IMR-90 (cell line): ENCODE results near the gene CYB5R3. TPM values are rescaled to one million over a fixed set of nuclear protein-coding genes. Genes with fewer than 3 reads are reported as not detected.

Experiments used
- ATAC-seq: fragments of 200-7000 bp; cut with Tn5 transposase; 2 replicates; pipeline ENCODE4 v1.9.1; 2020; ENCODE audit warnings: low read depth, mild to moderate bottlenecking, moderate library complexity
- BruUV-seq: library from RNA; stranded (reverse); fragments of 400-500 nt; replicated peaks from 2 replicates; lab custom pipeline; 2021; lab: Mats Ljungman, UMichigan
- CTCF ChIA-PET: fragments of 300-600 bp; formaldehyde crosslinking; extraction: SDS; loops from one replicate; lab custom pipeline; 2021; ENCODE audit warnings: antibody characterized with exemption; lab: Yijun Ruan, JAX
- POLR2A ChIA-PET: fragments of 300-600 bp; sonication (Branson Sonifier 250); formaldehyde crosslinking; loops from one replicate; lab custom pipeline; 2022; ENCODE audit warnings: antibody characterized with exemption; ENCODE audit not compliant: unreplicated experiment; lab: Charles Lee
- DNase-seq: peaks from one replicate; pipeline ENCODE4 v3.0.0; 2013
- H2AFZ ChIP-seq: replicated peaks from 2 replicates; pipeline ENCODE3; 2013; ENCODE audit warnings: low read length, mild to moderate bottlenecking; ENCODE audit not compliant: poor library complexity
- H2AK5ac ChIP-seq: 2 replicates; pipeline ENCODE4 v1.6.1; 2013; ENCODE audit warnings: low read depth, low read length, inconsistent platforms
- H2AK9ac ChIP-seq: replicated peaks from 2 replicates; pipeline ENCODE3; 2013; ENCODE audit warnings: mild to moderate bottlenecking, low read depth, low read length, moderate library complexity; ENCODE audit not compliant: poor library complexity
- H2BK120ac ChIP-seq: 2 replicates; pipeline ENCODE4 v1.6.1; 2013; ENCODE audit warnings: low read depth, low read length, inconsistent platforms
- H2BK15ac ChIP-seq: 3 replicates; pipeline ENCODE4 v1.6.1; 2013; ENCODE audit warnings: low read depth, low read length, inconsistent platforms
- H2BK20ac ChIP-seq: 2 replicates; pipeline ENCODE4 v1.6.1; 2013; ENCODE audit warnings: low read depth, mild to moderate bottlenecking, inconsistent platforms, low read length, moderate library complexity
- H2BK5ac ChIP-seq: 2 replicates; pipeline ENCODE4 v1.6.1; 2013; ENCODE audit warnings: mild to moderate bottlenecking, low read depth, low read length, inconsistent platforms; ENCODE audit not compliant: poor library complexity, severe bottlenecking
- H3K14ac ChIP-seq: replicated peaks from 2 replicates; pipeline ENCODE4 v1.6.1; 2013; ENCODE audit warnings: low read depth, low read length, inconsistent platforms
- H3K18ac ChIP-seq: 2 replicates; pipeline ENCODE4 v1.6.1; 2013; ENCODE audit warnings: low read depth, low read length, control low read depth
- H3K23ac ChIP-seq: 2 replicates; pipeline ENCODE4 v1.6.1; 2013; ENCODE audit warnings: low read depth, low read length, inconsistent platforms
- H3K27ac ChIP-seq: 2 replicates; pipeline ENCODE4 v1.5.1; 2013; ENCODE audit warnings: mild to moderate bottlenecking, control low read depth, low read length; ENCODE audit not compliant: insufficient read depth
- H3K27me3 ChIP-seq: 2 replicates; pipeline ENCODE4 v1.6.1; 2013; ENCODE audit warnings: low read length; ENCODE audit not compliant: control insufficient read depth, insufficient read depth
- H3K36me3 ChIP-seq: 2 replicates; pipeline ENCODE4 v1.6.1; 2013; ENCODE audit warnings: low read length, mixed read lengths; ENCODE audit not compliant: control insufficient read depth, insufficient read depth
- H3K4ac ChIP-seq: 2 replicates; pipeline ENCODE4 v1.6.1; 2013; ENCODE audit warnings: low read depth, low read length, inconsistent platforms
- H3K4me1 ChIP-seq: 2 replicates; pipeline ENCODE4 v1.6.1; 2013; ENCODE audit warnings: low read length, mixed read lengths; ENCODE audit not compliant: control insufficient read depth, insufficient read depth
- H3K4me2 ChIP-seq: 2 replicates; pipeline ENCODE4 v1.6.1; 2013; ENCODE audit warnings: low read depth, mild to moderate bottlenecking, control low read depth, low read length, moderate library complexity
- H3K4me3 ChIP-seq: 2 replicates; pipeline ENCODE4 v1.5.1; 2013; ENCODE audit warnings: low read depth, mild to moderate bottlenecking, control low read depth, low read length, moderate library complexity; ENCODE audit not compliant: insufficient read depth
- H3K56ac ChIP-seq: 2 replicates; pipeline ENCODE4 v1.6.1; 2013; ENCODE audit warnings: low read length, inconsistent platforms; ENCODE audit not compliant: insufficient read depth; ENCODE audit errors: extremely low read depth
- H3K79me1 ChIP-seq, 2 experiments: 2 replicates each; pipeline ENCODE4 v1.6.1; 2013; ENCODE audit warnings: low read length in 2 of 2, inconsistent platforms in 1 of 2, low read depth in 1 of 2
- H3K9ac ChIP-seq: 2 replicates; pipeline ENCODE4 v1.6.1; 2013; ENCODE audit warnings: low read depth, low read length, control low read depth
- H3K9me1 ChIP-seq: 2 replicates; pipeline ENCODE4 v1.6.1; 2013; ENCODE audit warnings: low read length, inconsistent platforms; ENCODE audit not compliant: insufficient read depth
- H3K9me3 ChIP-seq: 2 replicates; pipeline ENCODE4 v1.6.1; 2013; ENCODE audit warnings: low read length; ENCODE audit not compliant: control insufficient read depth, insufficient read depth
- H4K20me1 ChIP-seq: 2 replicates; pipeline ENCODE4 v1.6.1; 2013; ENCODE audit warnings: low read length, inconsistent platforms; ENCODE audit not compliant: insufficient read depth
- H4K5ac ChIP-seq: 2 replicates; pipeline ENCODE4 v1.6.1; 2013; ENCODE audit warnings: mild to moderate bottlenecking, low read depth, low read length, control low read depth
- H4K8ac ChIP-seq, 2 experiments: 2 replicates each; pipeline ENCODE4 v1.6.1; 2013; ENCODE audit warnings: low read depth in 2 of 2, low read length in 2 of 2, control low read depth in 1 of 2, inconsistent platforms in 1 of 2
- H4K91ac ChIP-seq: 2 replicates; pipeline ENCODE4 v1.6.1; 2013; ENCODE audit warnings: low read depth, low read length, inconsistent platforms; ENCODE audit not compliant: insufficient read depth
- BHLHE40 ChIP-seq: fragments of 150-350 bp; IDR thresholded peaks from 2 replicates; pipeline ENCODE4 v1.6.1; 2016; ENCODE audit warnings: mild to moderate bottlenecking, low read depth, low read length
- CEBPB ChIP-seq: IDR thresholded peaks from 2 replicates; pipeline ENCODE4 v1.6.1; 2012; ENCODE audit warnings: low read depth, low read length, improper control_type of control experiment
- CHD1 ChIP-seq: IDR thresholded peaks from 2 replicates; pipeline ENCODE4 v1.6.1; 2012; ENCODE audit warnings: low read depth, low read length, improper control_type of control experiment
- FOS ChIP-seq: fragments of 150-350 bp; IDR thresholded peaks from 2 replicates; pipeline ENCODE4 v1.6.1; 2016; ENCODE audit warnings: low read depth, low read length
- MAFK ChIP-seq: IDR thresholded peaks from 2 replicates; pipeline ENCODE4 v1.6.1; 2012; ENCODE audit warnings: low read depth, low read length, improper control_type of control experiment
- MAZ ChIP-seq: IDR thresholded peaks from 2 replicates; pipeline ENCODE4 v1.6.1; 2012; ENCODE audit warnings: low read depth, mild to moderate bottlenecking, low read length, improper control_type of control experiment, moderate library complexity, borderline replicate concordance
- MXI1 ChIP-seq: IDR thresholded peaks from 2 replicates; pipeline ENCODE4 v1.6.1; 2012; ENCODE audit warnings: low read depth, mild to moderate bottlenecking, low read length, moderate library complexity, borderline replicate concordance
- NFE2L2 ChIP-seq: fragments of 150-350 bp; IDR thresholded peaks from 2 replicates; pipeline ENCODE4 v1.6.1; 2016; ENCODE audit warnings: low read depth, mild to moderate bottlenecking, low read length
- POLR2A ChIP-seq: IDR thresholded peaks from 2 replicates; pipeline ENCODE4 v1.6.1; 2012; ENCODE audit warnings: mild to moderate bottlenecking, low read depth, low read length
- RAD21 ChIP-seq: IDR thresholded peaks from 2 replicates; pipeline ENCODE4 v1.6.1; 2012; ENCODE audit warnings: low read length, improper control_type of control experiment
- RCOR1 ChIP-seq: IDR thresholded peaks from 2 replicates; pipeline ENCODE4 v1.6.1; 2012; ENCODE audit warnings: mild to moderate bottlenecking, low read length, improper control_type of control experiment; ENCODE audit not compliant: insufficient replicate concordance
- RFX5 ChIP-seq: IDR thresholded peaks from 2 replicates; pipeline ENCODE4 v1.8.0; 2012; ENCODE audit warnings: low read depth, mild to moderate bottlenecking, low read length, moderate library complexity
- SMC3 ChIP-seq: fragments of 150-350 bp; IDR thresholded peaks from 2 replicates; pipeline ENCODE4 v1.6.1; 2016; ENCODE audit warnings: low read depth, mild to moderate bottlenecking, antibody characterized with exemption, low read length, moderate library complexity
- WGBS, 2 experiments: methylation state at CpG; one replicate each; pipeline versions ENCODE4 v1.1.5 to v1.1.7; 2013; ENCODE audit warnings: missing lambda C conversion rate in 2 of 2; ENCODE audit not compliant: insufficient read length in 1 of 2; ENCODE audit errors: extremely low coverage in 2 of 2; 5-methylcytosine and 5-hydroxymethylcytosine counted together
- dilution Hi-C: fragments of 300-500 bp; cut with HindIII; formaldehyde crosslinking; loops from one replicate; pipeline ENCODE4 v1.14.3; 2018; ENCODE audit warnings: low sequenced_read_pairs; ENCODE audit not compliant: unreplicated experiment
- in situ Hi-C: fragments of 300-500 bp; cut with MboI; formaldehyde crosslinking; loops from 3 replicates; pipeline ENCODE4 v1.14.3; 2019; ENCODE audit warnings: low sequenced_read_pairs, inconsistent platforms, mixed read lengths
- intact Hi-C: fragments of 100-400 bp; cut with micrococcal nuclease; formaldehyde crosslinking; loops from 2 replicates; pipeline ENCODE4 v1.10.0; 2022
- polyA plus RNA-seq, 3 experiments: library from polyadenylated mRNA; depleted of rRNA; stranded (reverse); fragments of >200 nt; gene quantifications; 2 replicates each; pipeline ENCODE4 v1.2.3, GENCODE V29; 2012; ENCODE audit warnings: low replicate concordance in 1 of 3
- total RNA-seq: library from RNA; depleted of rRNA; stranded (reverse); fragments of >200 nt; gene quantifications from 2 replicates; pipeline ENCODE4 v1.2.3, GENCODE V29; 2012
- TF ChIP-seq, protein P1 (sequence below): fragments of 150-350 bp; IDR thresholded peaks from 2 replicates; pipeline ENCODE4 v1.6.1; 2017; ENCODE audit warnings: mild to moderate bottlenecking, antibody characterized with exemption, low read length, low read depth
- TF ChIP-seq, protein P2 (sequence below): fragments of 150-350 bp; IDR thresholded peaks from 2 replicates; pipeline ENCODE4 v1.6.1; 2016; ENCODE audit warnings: low read depth, mild to moderate bottlenecking, low read length, moderate library complexity, borderline replicate concordance
- TF ChIP-seq, protein P3 (sequence below): conservative IDR thresholded peaks from 2 replicates; pipeline ENCODE4 v1.5.1; 2012; ENCODE audit warnings: mild to moderate bottlenecking, low read depth, low read length, improper control_type of control experiment

The CYB5R3 gene
- total and polyA plus RNA-seq, 2 of the 4 experiments (the other 2 are of a cell fraction): 44.1 to 362 TPM

DNA sequence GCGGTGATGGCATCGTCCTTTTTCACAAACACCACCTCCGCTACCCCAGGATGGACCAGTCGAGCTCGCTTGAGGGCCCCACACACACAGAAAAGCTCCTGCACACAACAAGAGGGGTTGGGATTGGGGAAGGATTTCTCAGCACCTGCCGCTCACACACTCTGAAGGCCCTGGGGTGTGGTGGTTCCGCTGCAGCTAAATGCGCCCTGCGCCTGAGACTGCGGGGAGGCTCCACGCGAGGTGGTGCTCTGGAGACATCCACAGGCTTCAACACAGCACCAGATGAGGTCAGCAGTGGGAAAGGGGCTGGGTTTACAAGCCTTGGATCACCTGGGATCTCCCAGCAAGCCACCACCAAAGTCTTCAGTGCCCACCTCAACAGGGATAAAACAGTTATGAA lies 57.2 kb downstream of the CYB5R3 start:
- Histone ChIP-seq H2AK5ac (no peak overlapping the region), H3K4me1 (no peaks in the 10 kb centered on the region), H3K9ac (no peak overlapping the region), H3K4me3 (no peak overlapping the region), H2BK5ac (no peak overlapping the region), H4K8ac (no peak overlapping the region), H4K5ac (no peak overlapping the region), H4K20me1 (peaks cover 12% of the 10 kb centered on the region), H3K27ac (no peak overlapping the region), H2AK9ac (no peak overlapping the region), H3K4ac (no peak overlapping the region), H3K36me3 (peaks cover 59% of the 10 kb centered on the region), H3K9me3 (no peaks in the 10 kb centered on the region), H3K56ac (no peak overlapping the region), H2BK20ac (no peak overlapping the region), H3K9me1 (peaks cover 4% of the 10 kb centered on the region), H2BK15ac (no peak overlapping the region), H3K14ac (no peak overlapping the region), H3K18ac (no peak overlapping the region), H3K27me3 (no peaks in the 10 kb centered on the region), H4K91ac (no peak overlapping the region), H2AFZ (no peak overlapping the region), H3K4me2 (no peak overlapping the region), H2BK120ac (no peak overlapping the region), H3K79me1 (peaks cover 14 to 35% of the 10 kb centered on the region in 2 experiments), H3K23ac (no peak overlapping the region)
- ATAC-seq (no peak), DNase-seq (no peak)
- TF ChIP-seq MAFK: no peak
- no peak for TF ChIP-seq RFX5
- no peak for TF ChIP-seq FOS
- TF ChIP-seq MXI1: no peak
- TF ChIP-seq NFE2L2: no peak
- TF ChIP-seq MAZ: no peak
- TF ChIP-seq RAD21: no peak
- no peak for TF ChIP-seq RCOR1
- TF ChIP-seq SMC3: no peak
- TF ChIP-seq, protein P1, sequence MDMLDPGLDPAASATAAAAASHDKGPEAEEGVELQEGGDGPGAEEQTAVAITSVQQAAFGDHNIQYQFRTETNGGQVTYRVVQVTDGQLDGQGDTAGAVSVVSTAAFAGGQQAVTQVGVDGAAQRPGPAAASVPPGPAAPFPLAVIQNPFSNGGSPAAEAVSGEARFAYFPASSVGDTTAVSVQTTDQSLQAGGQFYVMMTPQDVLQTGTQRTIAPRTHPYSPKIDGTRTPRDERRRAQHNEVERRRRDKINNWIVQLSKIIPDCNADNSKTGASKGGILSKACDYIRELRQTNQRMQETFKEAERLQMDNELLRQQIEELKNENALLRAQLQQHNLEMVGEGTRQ: no peak
- TF ChIP-seq, protein P2, sequence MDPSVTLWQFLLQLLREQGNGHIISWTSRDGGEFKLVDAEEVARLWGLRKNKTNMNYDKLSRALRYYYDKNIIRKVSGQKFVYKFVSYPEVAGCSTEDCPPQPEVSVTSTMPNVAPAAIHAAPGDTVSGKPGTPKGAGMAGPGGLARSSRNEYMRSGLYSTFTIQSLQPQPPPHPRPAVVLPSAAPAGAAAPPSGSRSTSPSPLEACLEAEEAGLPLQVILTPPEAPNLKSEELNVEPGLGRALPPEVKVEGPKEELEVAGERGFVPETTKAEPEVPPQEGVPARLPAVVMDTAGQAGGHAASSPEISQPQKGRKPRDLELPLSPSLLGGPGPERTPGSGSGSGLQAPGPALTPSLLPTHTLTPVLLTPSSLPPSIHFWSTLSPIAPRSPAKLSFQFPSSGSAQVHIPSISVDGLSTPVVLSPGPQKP: no peak
- TF ChIP-seq CHD1: no peak
- no peak for TF ChIP-seq POLR2A
- no peak for TF ChIP-seq BHLHE40
- no peak for TF ChIP-seq CEBPB
- TF ChIP-seq, protein P3, sequence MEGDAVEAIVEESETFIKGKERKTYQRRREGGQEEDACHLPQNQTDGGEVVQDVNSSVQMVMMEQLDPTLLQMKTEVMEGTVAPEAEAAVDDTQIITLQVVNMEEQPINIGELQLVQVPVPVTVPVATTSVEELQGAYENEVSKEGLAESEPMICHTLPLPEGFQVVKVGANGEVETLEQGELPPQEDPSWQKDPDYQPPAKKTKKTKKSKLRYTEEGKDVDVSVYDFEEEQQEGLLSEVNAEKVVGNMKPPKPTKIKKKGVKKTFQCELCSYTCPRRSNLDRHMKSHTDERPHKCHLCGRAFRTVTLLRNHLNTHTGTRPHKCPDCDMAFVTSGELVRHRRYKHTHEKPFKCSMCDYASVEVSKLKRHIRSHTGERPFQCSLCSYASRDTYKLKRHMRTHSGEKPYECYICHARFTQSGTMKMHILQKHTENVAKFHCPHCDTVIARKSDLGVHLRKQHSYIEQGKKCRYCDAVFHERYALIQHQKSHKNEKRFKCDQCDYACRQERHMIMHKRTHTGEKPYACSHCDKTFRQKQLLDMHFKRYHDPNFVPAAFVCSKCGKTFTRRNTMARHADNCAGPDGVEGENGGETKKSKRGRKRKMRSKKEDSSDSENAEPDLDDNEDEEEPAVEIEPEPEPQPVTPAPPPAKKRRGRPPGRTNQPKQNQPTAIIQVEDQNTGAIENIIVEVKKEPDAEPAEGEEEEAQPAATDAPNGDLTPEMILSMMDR: no peak
- dilution Hi-C loops: no loop called here
- no TSS peak for BruUV-seq
- in situ Hi-C loops: no loop called here
- no CpG with 5 or more reads among the region's 12 CpGs for WGBS, 2 experiments
- CTCF ChIA-PET: no interaction called here
- POLR2A ChIA-PET: no interaction called here
- intact Hi-C loops: no loop called here
